T47D (cell line): ENCODE measurements around the gene MAMDC4.
"Not testable (repeated sequence)": the region's sequence is repeated elsewhere in the genome, so short reads cannot be mapped to it uniquely, and the experiment has no call there.

Experiments used
- DNase-seq, 2 experiments: peaks; one replicate each; pipeline versions ENCODE4 v3.0.0 to v3.0.0-alpha.2; 2011 to 2012; ENCODE audit warnings: low read depth in 1 of 2, low spot score in 1 of 2
- JUND ChIP-seq: IDR thresholded peaks from 2 replicates; pipeline ENCODE4 v1.6.1; 2012; ENCODE audit warnings: low read depth
- in situ Hi-C: cut with HindIII; loops from 2 replicates; pipeline ENCODE4 v1.10.0; 2016; ENCODE audit warnings: low sequenced_read_pairs, low pct_unique_long_range_greater_than_20kb

The MAMDC4 gene

GRCh38 chr9:136827794-136828473 lies 24.2 kb upstream of the MAMDC4 start:
- TF ChIP-seq JUND, result no peak
- in situ Hi-C loops, result no loop called here
- DNase-seq, result no peak

GRCh38 chr9:136828474-136829140 lies 23.5 kb upstream of the MAMDC4 start:
- in situ Hi-C loops, result no loop called here
- DNase-seq, result no peak
- no peak for TF ChIP-seq JUND

GRCh38 chr9:136829412-136829811 lies 22.7 kb upstream of the MAMDC4 start:
- in situ Hi-C loops, result no loop called here
- no peak for TF ChIP-seq JUND
- DNase-seq, result no peak

GRCh38 chr9:136829981-136830885 lies 21.9 kb upstream of the MAMDC4 start:
- no peak for DNase-seq
- no peak for TF ChIP-seq JUND
- in situ Hi-C loops, result no loop called here

GRCh38 chr9:136831002-136831719 lies 21.0 kb upstream of the MAMDC4 start:
- no peak for TF ChIP-seq JUND
- DNase-seq, result no peak
- in situ Hi-C loops, result no loop called here

- in situ Hi-C loops, result no loop called here
- TF ChIP-seq JUND, result no peak
- DNase-seq, result no peak
Measured at GRCh38 chr9:136831720-136832104, 20.4 kb upstream of the MAMDC4 start.

- no peak for TF ChIP-seq JUND
- in situ Hi-C loops, result no loop called here
- no peak for DNase-seq
Measured at GRCh38 chr9:136832581-136832980, 19.6 kb upstream of the MAMDC4 start.

GRCh38 chr9:136833381-136834048 lies 18.6 kb upstream of the MAMDC4 start:
- DNase-seq, in situ Hi-C loops: not testable (repeated sequence)

GRCh38 chr9:136835162-136835931 lies 16.8 kb upstream of the MAMDC4 start:
- in situ Hi-C loops, result no loop called here
- no peak for TF ChIP-seq JUND
- DNase-seq, result no peak

- no peak for TF ChIP-seq JUND
- in situ Hi-C loops, result no loop called here
- no peak for DNase-seq
Measured at GRCh38 chr9:136835932-136836904, 15.9 kb upstream of the MAMDC4 start.
